Measurements from ENCODE around the gene SLC35G4.
"Not testable (repeated sequence)": the region's sequence is repeated elsewhere in the genome, so short reads cannot be mapped to it uniquely, and the experiment has no call there.

SLC35G4 gene

GRCh38 chr18:11609488-11609887, at the start of gene SLC35G4:
Gene SLC35G4 (plus strand): TSS chr18:11609596. CDS start chr18:11609596, 0 bp downstream.
- H3K4me3 ChIP-seq (ENCODE audit: low read depth, low read length); DNase-seq (ENCODE audit: low read depth, low spot score); POLR2A ChIA-PET: not testable (repeated sequence)
- CTCF ChIA-PET = interaction anchor here (0.7 kb wide), 1 partner anchor 41 kb away, joined by 3 read pairs; no protein-coding TSS in a partner anchor

DNA sequence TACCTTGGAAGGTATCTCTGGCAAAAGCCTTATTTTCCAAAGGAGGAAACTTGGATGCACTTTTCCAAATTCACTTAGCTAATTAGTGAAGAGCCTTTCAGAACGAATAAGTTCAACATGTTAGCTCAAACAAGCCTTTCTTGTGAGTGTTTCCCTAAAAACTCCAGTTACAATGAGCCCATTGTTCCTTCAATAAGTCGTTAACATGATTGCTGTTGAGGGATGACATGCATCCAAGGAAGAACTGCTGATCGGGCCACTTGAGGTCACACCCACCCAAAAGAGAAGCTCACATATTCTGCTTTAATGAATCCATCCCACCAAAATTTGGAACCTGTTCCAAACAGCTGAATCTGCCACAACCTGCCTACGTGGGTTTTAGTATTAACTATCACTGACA, 48.1 kb upstream of the SLC35G4 start:
- ChIA-PET POLR2A (no interaction called here), CTCF (interaction anchor here (1.2 to 4.5 kb wide), 5 partner anchors 9 to 710 kb away, joined by 4 to 32 read pairs (median 8); no protein-coding TSS in a partner anchor)
- TF ChIP-seq CTCF (IDR thresholded peaks at IDR 0.05; ENCODE audit: insufficient read depth, low read length, missing control alignments) = no peak

DNA sequence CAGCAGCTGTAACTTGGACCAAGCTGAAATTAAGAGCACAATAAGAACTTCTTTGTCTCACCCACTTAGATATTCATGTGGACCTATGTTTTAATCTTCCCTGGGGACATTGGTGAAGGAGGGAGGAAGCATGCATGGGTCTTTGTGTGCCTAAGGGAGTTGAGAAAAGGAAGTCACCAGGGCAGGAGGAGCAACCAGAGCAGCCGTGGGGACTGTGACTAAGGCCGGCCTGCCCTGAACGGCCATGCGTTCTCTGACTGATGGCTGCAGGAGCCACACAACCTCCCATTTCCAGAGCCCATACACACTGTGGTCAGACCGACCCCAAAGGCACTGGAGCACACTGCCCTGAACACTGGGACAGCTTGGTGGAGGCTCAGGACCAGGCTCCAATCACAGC, 43.7 kb upstream of the SLC35G4 start:
- CTCF ChIA-PET = no interaction called here
- no peak for TF ChIP-seq CTCF (IDR thresholded peaks at IDR 0.05; ENCODE audit: insufficient read depth, low read length, missing control alignments)
- DNase-seq (ENCODE audit: low read depth, low spot score) = no peak
- POLR2A ChIA-PET = no interaction called here
- H3K4me3 ChIP-seq (ENCODE audit: low read depth, low read length) = no peak overlapping the region

More for the DNA sequence above, 48.1 kb upstream of the SLC35G4 start:
- DNase-seq (ENCODE audit: low read depth, low spot score) = no peak
- H3K4me3 ChIP-seq (ENCODE audit: low read depth, low read length) = no peak overlapping the region

GRCh38 chr18:11566236-11566965, 43.0 kb upstream of the SLC35G4 start:
- ChIA-PET CTCF (no interaction called here), POLR2A (no interaction called here)
- H3K4me3 ChIP-seq (ENCODE audit: low read depth, low read length) = no peak overlapping the region
- DNase-seq (ENCODE audit: low read depth, low spot score) = no peak
- no peak for TF ChIP-seq CTCF (IDR thresholded peaks at IDR 0.05; ENCODE audit: insufficient read depth, low read length, missing control alignments)

DNA sequence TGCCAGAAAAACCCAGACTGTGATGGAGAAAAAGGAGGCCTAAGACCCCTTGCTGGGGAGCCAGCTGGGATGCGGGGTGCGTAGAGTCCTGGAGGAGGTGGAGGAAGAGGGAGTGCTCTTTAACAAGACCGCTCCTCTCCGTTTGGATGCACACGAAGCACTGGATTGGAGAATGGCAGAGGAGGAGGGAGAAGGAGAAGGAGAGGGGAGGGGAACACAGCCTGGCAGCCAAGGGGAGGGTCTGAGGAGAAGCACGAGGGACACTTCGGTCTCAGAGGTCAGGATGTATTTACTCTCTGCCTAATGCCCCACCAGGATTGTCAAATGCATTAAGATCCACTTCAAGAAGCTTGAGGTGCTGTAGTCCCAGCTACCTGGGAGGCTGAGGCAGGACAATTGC, 42.0 kb upstream of the SLC35G4 start:
- no peak overlapping the region for H3K4me3 ChIP-seq (ENCODE audit: low read depth, low read length)
- CTCF ChIA-PET = interaction anchor here (3.0 kb wide), 1 partner anchor 14 kb away, joined by 14 read pairs; no protein-coding TSS in a partner anchor
- TF ChIP-seq CTCF (IDR thresholded peaks at IDR 0.05; ENCODE audit: insufficient read depth, low read length, missing control alignments) = no peak
- DNase-seq (ENCODE audit: low read depth, low spot score) = no peak
- POLR2A ChIA-PET = no interaction called here

DNA sequence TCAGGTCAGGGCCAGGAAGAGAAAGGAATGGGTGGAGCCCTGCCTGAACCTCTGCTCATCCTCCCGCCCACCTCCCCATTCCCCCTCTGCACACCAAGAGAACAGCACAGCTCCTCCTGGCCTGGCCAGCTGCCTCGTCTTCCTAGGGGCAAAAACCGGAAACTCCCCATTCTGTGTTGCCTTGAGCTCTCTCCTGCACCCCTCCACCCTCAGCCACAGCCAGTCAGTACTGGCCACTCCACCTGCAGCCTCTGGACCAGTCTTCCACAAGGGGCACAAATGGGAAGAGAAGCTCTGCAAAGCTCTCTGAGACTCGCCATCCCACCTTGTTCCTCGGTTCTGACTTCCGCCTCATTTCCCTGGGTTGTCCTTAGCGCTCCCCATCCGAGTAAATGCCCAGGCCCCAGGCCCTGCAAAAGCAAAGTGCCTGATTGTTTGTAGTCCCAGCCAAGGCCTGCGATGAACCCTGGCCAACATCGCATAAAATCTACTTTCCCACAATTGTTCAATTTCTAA, 39.3 kb upstream of the SLC35G4 start:
- TF ChIP-seq CTCF (IDR thresholded peaks at IDR 0.05; ENCODE audit: insufficient read depth, low read length, missing control alignments) = no peak
- no peak for DNase-seq (ENCODE audit: low read depth, low spot score)
- ChIA-PET CTCF (interaction anchor here (0.6 to 3.3 kb wide), 13 partner anchors 9 to 1010 kb away, joined by 3 to 36 read pairs (median 6); no protein-coding TSS in a partner anchor), POLR2A (no interaction called here)
- no peak overlapping the region for H3K4me3 ChIP-seq (ENCODE audit: low read depth, low read length)
